Ascending aorta (tissue), 2 donors: ENCODE measurements around the gene PCNX3. TPM values are rescaled to one million over a fixed set of nuclear protein-coding genes. Genes with fewer than 3 reads are reported as not detected.

Experiments used
- DNase-seq, 2 donors: peaks; one replicate each; pipeline ENCODE4 v3.0.0-alpha.2; 2019; ENCODE audit warnings: low spot score in 2 of 2
- H3K27ac ChIP-seq, 2 donors: fragments of 200-600 bp; sonication (generic); one replicate each; pipeline ENCODE4 v1.5.1; 2016 to 2017; ENCODE audit warnings: mild to moderate bottlenecking in 1 of 2
- H3K27me3 ChIP-seq: fragments of 200-600 bp; sonication (generic); one replicate; pipeline ENCODE4 v1.5.1; 2017
- H3K36me3 ChIP-seq, 2 donors: fragments of 200-600 bp; sonication (generic); one replicate each; pipeline ENCODE4 v1.5.1; 2016
- H3K4me1 ChIP-seq, 2 donors: fragments of 200-600 bp; sonication (generic); one replicate each; pipeline ENCODE4 v1.5.1; 2016 to 2017; ENCODE audit warnings: mild to moderate bottlenecking in 1 of 2
- H3K4me3 ChIP-seq, 2 donors: fragments of 200-600 bp; sonication (generic); one replicate each; pipeline ENCODE4 v1.5.1; 2016 to 2017; ENCODE audit warnings: mild to moderate bottlenecking in 1 of 2
- H3K9me3 ChIP-seq, 2 donors: fragments of 200-600 bp; sonication (generic); one replicate each; pipeline ENCODE4 v1.5.1; 2016
- CTCF ChIP-seq, 3 experiments: fragments of 200-600 bp in 2 of 3; fragments of 450-650 bp in 1 of 3; sonication (generic) in 2 of 3; IDR thresholded peaks; one replicate each; pipeline ENCODE4 v1.5.1; 2016 to 2019; ENCODE audit warnings: antibody characterized with exemption in 3 of 3, mild to moderate bottlenecking in 1 of 3, moderate library complexity in 1 of 3
- intact Hi-C: fragments of 100-400 bp; cut with DNase I; formaldehyde crosslinking; loops from one replicate; pipeline ENCODE4 v1.15.1; 2023
- total RNA-seq: library from RNA; depleted of rRNA; stranded (reverse); fragments of >200 nt; gene quantifications from one replicate; pipeline ENCODE4 v1.1.0, GENCODE V29; 2016

PCNX3 gene
- total RNA-seq, 1 donor from 2014 or later, result 181 TPM

- H3K27ac ChIP-seq, result peak overlapping the region; percentile 96 to 99
- TF ChIP-seq CTCF (IDR thresholded peaks at IDR 0.05), result peak; percentile 30 to 58 (median 45)
- H3K4me1 ChIP-seq, result peaks cover 30 to 50% of the 10 kb centered on the region in 2 donors
- H3K4me3 ChIP-seq, result peak overlapping the region; percentile 95 to 98
- H3K27me3 ChIP-seq, result no peaks in the 10 kb centered on the region
- H3K36me3 ChIP-seq, result no peaks in the 10 kb centered on the region
- no peaks in the 10 kb centered on the region for H3K9me3 ChIP-seq
- intact Hi-C loops, result loop anchor here (2.0 to 5.0 kb wide), 3 partner anchors 47 to 190 kb away; partner anchors contain the start of genes SCYL1 and SLC25A45
- no peak for DNase-seq
Observed at GRCh38 chr11:65571940-65572339, 43.6 kb upstream of the PCNX3 start.

GRCh38 chr11:65572356-65573051 is 43.1 kb upstream of the PCNX3 start, which contains the start of gene FAM89B:
TSS of gene FAM89B (plus strand) at chr11:65572538. CDS start at chr11:65572670, 132 bp downstream.
- Histone ChIP-seq H3K9me3 (no peaks in the 10 kb centered on the region), H3K4me3 (peak within 1 kb of the TSS; percentile 95 to 98), H3K4me1 (peaks cover 30 to 50% of the 10 kb centered on the region in 2 donors), H3K36me3 (no peaks in the 10 kb centered on the region), H3K27ac (peak within 1 kb of the TSS; percentile 96 to 99), H3K27me3 (no peaks in the 10 kb centered on the region)
- intact Hi-C loops, result loop anchor here (2.0 to 5.0 kb wide), 3 partner anchors 48 to 190 kb away; partner anchors contain the start of genes SCYL1 and SLC25A45
- peak in 1 of 3 experiments; percentile 37 for TF ChIP-seq CTCF (IDR thresholded peaks at IDR 0.05)
- DNase-seq, result peak in 1 of 2 donors; percentile 95

- H3K27me3 ChIP-seq, result no peaks in the 10 kb centered on the region
- peak overlapping the region; percentile 96 to 99 for H3K27ac ChIP-seq
- H3K4me1 ChIP-seq, result peaks cover 36 to 52% of the 10 kb centered on the region in 2 donors
- DNase-seq, result no peak
- intact Hi-C loops, result loop anchor here (1.0 to 5.0 kb wide), 7 partner anchors 20 to 191 kb away; partner anchors contain the start of genes PCNX3, SCYL1 and SLC25A45
- peak overlapping the region; percentile 95 to 98 for H3K4me3 ChIP-seq
- no peaks in the 10 kb centered on the region for H3K9me3 ChIP-seq
- peaks cover 2 to 5% of the 10 kb centered on the region in 2 donors for H3K36me3 ChIP-seq
- no peak for TF ChIP-seq CTCF (IDR thresholded peaks at IDR 0.05)
Observed at GRCh38 chr11:65573391-65574079, 42.0 kb upstream of the PCNX3 start.

- peak; percentile 89 to 98 (median 92) for TF ChIP-seq CTCF (IDR thresholded peaks at IDR 0.05)
- intact Hi-C loops, result loop anchor here (1.0 to 5.0 kb wide), 6 partner anchors 19 to 192 kb away; partner anchors contain the start of genes PCNX3 and SLC25A45
- peaks cover 28 to 49% of the 10 kb centered on the region in 2 donors for H3K4me1 ChIP-seq
Observed at GRCh38 chr11:65574109-65574810, 41.3 kb upstream of the PCNX3 start.

More at GRCh38 chr11:65574109-65574810, 41.3 kb upstream of the PCNX3 start:
- no peaks in the 10 kb centered on the region for H3K9me3 ChIP-seq
- peak overlapping the region; percentile 95 to 98 for H3K4me3 ChIP-seq
- no peaks in the 10 kb centered on the region for H3K27me3 ChIP-seq
- peak overlapping the region; percentile 96 to 99 for H3K27ac ChIP-seq
- H3K36me3 ChIP-seq, result peaks cover 10 to 12% of the 10 kb centered on the region in 2 donors
- DNase-seq, result peak; percentile 83 to 97
